Kidney (tissue), 14 donors: ENCODE data around the gene TSHZ2. TPM values are rescaled to one million over a fixed set of nuclear protein-coding genes. Genes with fewer than 3 reads are reported as not detected.

Experiments used
- DNase-seq, 5 donors: peaks; one replicate each; pipeline ENCODE4 v3.0.0-alpha.2; 2013 to 2020
- FAIRE-seq: peaks from 2 replicates; lab custom pipeline; 2012; peaks lifted over from hg19 to GRCh38; lab: Jason Lieb, UNC
- H3K27ac ChIP-seq, 2 donors: one replicate each; pipeline ENCODE4 v1.7.0; 2013; ENCODE audit warnings: low read depth in 2 of 2, low read length in 2 of 2, inconsistent platforms in 1 of 2
- H3K27me3 ChIP-seq: one replicate; pipeline ENCODE4 v1.7.1; 2013; ENCODE audit warnings: low read length, inconsistent platforms; ENCODE audit not compliant: control insufficient read depth, insufficient read depth
- H3K36me3 ChIP-seq, 3 donors: one replicate each; pipeline versions ENCODE4 v1.7.0 to v1.7.1; 2013; ENCODE audit warnings: low read length in 3 of 3, control low read depth in 1 of 3, inconsistent platforms in 1 of 3; ENCODE audit not compliant: insufficient read depth in 3 of 3, control insufficient read depth in 2 of 3
- H3K4me1 ChIP-seq, 3 donors: one replicate each; pipeline versions ENCODE4 v1.7.0 to v1.7.1; 2013; ENCODE audit warnings: low read length in 3 of 3, inconsistent platforms in 1 of 3, low read depth in 1 of 3; ENCODE audit not compliant: control insufficient read depth in 2 of 3, insufficient read depth in 2 of 3
- H3K4me3 ChIP-seq, 3 donors: one replicate each; pipeline versions ENCODE4 v1.7.0 to v1.8.1; 2013; ENCODE audit warnings: low read length in 3 of 3, control low read depth in 1 of 3, inconsistent platforms in 1 of 3
- H3K9ac ChIP-seq, 3 donors: one replicate each; pipeline versions ENCODE4 v1.7.0 to v1.7.1; 2013; ENCODE audit warnings: low read length in 3 of 3, control low read depth in 1 of 3, inconsistent platforms in 1 of 3
- H3K9me3 ChIP-seq, 3 donors: one replicate each; pipeline versions ENCODE4 v1.7.0 to v1.7.1; 2013; ENCODE audit warnings: low read length in 3 of 3, control low read depth in 1 of 3, inconsistent platforms in 1 of 3; ENCODE audit not compliant: control insufficient read depth in 2 of 3, insufficient read depth in 1 of 3
- intact Hi-C: fragments of 100-400 bp; cut with DNase I; formaldehyde crosslinking; loops from one replicate; pipeline ENCODE4 v1.11.1; 2022
- polyA plus RNA-seq: library from polyadenylated mRNA; stranded (reverse); fragments of 350-450 nt; fragmentation: Illumina TruSeq; extraction: RNeasy Lipid Tissue Mini Kit (QIAGEN cat#74804); gene quantifications from one replicate; pipeline ENCODE4 v1.2.3, GENCODE V29; 2014; ENCODE audit warnings: low read depth, low replicate concordance; ENCODE audit not compliant: insufficient read depth
- total RNA-seq: library from RNA; stranded (reverse); fragmentation: NEBNext Ultra II Directional; extraction: Animal tissue kit (Norgen Biotek cat#: 25700); gene quantifications from one replicate; pipeline ENCODE4 v1.2.1, GENCODE V29; 2021
- TF ChIP-seq, protein P1 (sequence below): IDR thresholded peaks from 3 replicates; pipeline ENCODE4 v1.5.1; 2012; ENCODE audit warnings: mild to moderate bottlenecking, moderate library complexity, borderline replicate concordance; ENCODE audit not compliant: insufficient read depth; ENCODE audit errors: extremely low read depth
- donor health status: control.
- donor health status: control.
- donor health status: control.
- donor health status: control.
- donor health status: control.
- donor health status: DM: yes; HTN: yes; CAD: no.
- donor health status: Normal renal cell carcinoma (clear cell type).

Gene TSHZ2
- total and polyA plus RNA-seq, 2 donors from 2014 or later = 0.86 to 15.5 TPM

GRCh38 chr20:53216856-53217576 lies 244.9 kb downstream of the TSHZ2 start:
- no peak overlapping the region for H3K9ac ChIP-seq
- DNase-seq (peak; percentile 79 to 86 (median 84)), FAIRE-seq (no peak)
- peaks cover 0 to 4% (median 0%) of the 10 kb centered on the region in 3 donors for H3K4me1 ChIP-seq
- H3K27me3 ChIP-seq = no peaks in the 10 kb centered on the region
- no peaks in the 10 kb centered on the region for H3K9me3 ChIP-seq
- H3K27ac ChIP-seq = no peak overlapping the region
- TF ChIP-seq, protein P1, sequence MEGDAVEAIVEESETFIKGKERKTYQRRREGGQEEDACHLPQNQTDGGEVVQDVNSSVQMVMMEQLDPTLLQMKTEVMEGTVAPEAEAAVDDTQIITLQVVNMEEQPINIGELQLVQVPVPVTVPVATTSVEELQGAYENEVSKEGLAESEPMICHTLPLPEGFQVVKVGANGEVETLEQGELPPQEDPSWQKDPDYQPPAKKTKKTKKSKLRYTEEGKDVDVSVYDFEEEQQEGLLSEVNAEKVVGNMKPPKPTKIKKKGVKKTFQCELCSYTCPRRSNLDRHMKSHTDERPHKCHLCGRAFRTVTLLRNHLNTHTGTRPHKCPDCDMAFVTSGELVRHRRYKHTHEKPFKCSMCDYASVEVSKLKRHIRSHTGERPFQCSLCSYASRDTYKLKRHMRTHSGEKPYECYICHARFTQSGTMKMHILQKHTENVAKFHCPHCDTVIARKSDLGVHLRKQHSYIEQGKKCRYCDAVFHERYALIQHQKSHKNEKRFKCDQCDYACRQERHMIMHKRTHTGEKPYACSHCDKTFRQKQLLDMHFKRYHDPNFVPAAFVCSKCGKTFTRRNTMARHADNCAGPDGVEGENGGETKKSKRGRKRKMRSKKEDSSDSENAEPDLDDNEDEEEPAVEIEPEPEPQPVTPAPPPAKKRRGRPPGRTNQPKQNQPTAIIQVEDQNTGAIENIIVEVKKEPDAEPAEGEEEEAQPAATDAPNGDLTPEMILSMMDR = peak; percentile 86
- peak overlapping the region in 1 of 3 donors; percentile 41 for H3K4me3 ChIP-seq
- intact Hi-C loops = no loop called here
- no peaks in the 10 kb centered on the region for H3K36me3 ChIP-seq

- Histone ChIP-seq H3K4me3 (no peak overlapping the region), H3K27ac (no peak overlapping the region), H3K9me3 (no peaks in the 10 kb centered on the region), H3K4me1 (peaks cover 0 to 4% (median 0%) of the 10 kb centered on the region in 3 donors), H3K27me3 (no peaks in the 10 kb centered on the region), H3K9ac (no peak overlapping the region), H3K36me3 (no peaks in the 10 kb centered on the region)
- intact Hi-C loops = no loop called here
- FAIRE-seq (no peak), DNase-seq (no peak)
- TF ChIP-seq, protein P1 = no peak
Observed at GRCh38 chr20:53220482-53221307, 248.5 kb downstream of the TSHZ2 start.

DNA sequence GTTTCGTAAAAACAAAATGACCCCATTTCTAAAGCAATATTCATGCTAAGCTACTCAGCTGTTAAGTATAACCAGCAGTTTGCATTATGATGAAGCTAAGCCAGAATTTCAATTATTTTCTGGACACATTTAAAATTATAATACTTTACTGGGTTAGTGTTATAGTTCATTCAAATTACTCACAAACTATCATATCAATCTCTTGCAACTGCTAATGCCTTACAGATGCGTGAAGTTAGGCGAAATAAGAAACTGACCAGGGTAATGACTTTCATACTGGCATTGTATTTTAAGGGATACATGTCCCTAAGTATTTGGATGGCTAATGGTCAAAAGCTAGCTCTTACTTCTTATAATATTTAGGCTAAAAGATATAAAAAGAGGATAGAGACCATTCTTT lies 249.6 kb downstream of the TSHZ2 start:
- Histone ChIP-seq H3K9me3 (no peaks in the 10 kb centered on the region), H3K27ac (no peak overlapping the region), H3K36me3 (no peaks in the 10 kb centered on the region), H3K4me1 (peaks cover 0 to 2% (median 0%) of the 10 kb centered on the region in 3 donors), H3K4me3 (no peak overlapping the region), H3K9ac (no peak overlapping the region), H3K27me3 (no peaks in the 10 kb centered on the region)
- intact Hi-C loops = no loop called here
- FAIRE-seq = no peak
- DNase-seq = no peak
- TF ChIP-seq, protein P1 = no peak
